Skeletal muscle satellite cell (primary cell): ENCODE data around the gene CSAD.

ENCODE experiments used
- H3K27me3 ChIP-seq: 2 replicates; pipeline ENCODE4 v1.7.0; 2013; ENCODE audit warnings: low read length; ENCODE audit not compliant: control insufficient read depth, insufficient read depth
- H3K36me3 ChIP-seq: 2 replicates; pipeline ENCODE4 v1.7.0; 2013; ENCODE audit warnings: mild to moderate bottlenecking, control low read depth, low read length; ENCODE audit not compliant: insufficient read depth
- H3K4me1 ChIP-seq: 2 replicates; pipeline ENCODE4 v1.7.0; 2013; ENCODE audit warnings: low read length; ENCODE audit not compliant: control insufficient read depth, insufficient read depth
- H3K4me2 ChIP-seq: 2 replicates; pipeline ENCODE4 v1.7.0; 2013; ENCODE audit warnings: mild to moderate bottlenecking, low read length
- H3K4me3 ChIP-seq: 2 replicates; pipeline ENCODE4 v1.7.0; 2013; ENCODE audit warnings: low read length
- H3K9ac ChIP-seq: 2 replicates; pipeline ENCODE4 v1.7.0; 2013; ENCODE audit warnings: mild to moderate bottlenecking, low read depth, low read length, moderate library complexity
- H3K9me3 ChIP-seq: replicated peaks from 2 replicates; pipeline ENCODE4 v1.7.0; 2013; ENCODE audit warnings: mild to moderate bottlenecking, control low read depth, low read length

Gene CSAD

DNA sequence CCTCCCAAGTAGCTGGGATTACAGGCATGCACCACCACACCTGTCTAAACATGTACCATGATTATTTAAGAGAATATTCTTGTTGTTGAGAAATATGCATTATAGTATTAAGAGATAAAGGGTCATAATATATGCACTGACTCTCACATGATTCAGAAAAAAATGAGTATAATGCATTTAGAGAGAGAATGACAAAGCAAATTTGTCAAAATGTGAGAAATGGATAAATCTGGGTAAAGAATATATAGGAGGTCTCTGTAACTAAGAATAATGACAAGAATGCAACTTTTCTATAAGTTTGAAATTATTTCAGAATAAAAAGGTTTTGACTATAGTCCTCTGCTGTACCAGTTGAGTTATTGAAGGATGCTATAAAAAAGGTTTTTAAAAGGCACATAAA is 28.3 kb downstream of the CSAD start:
- Histone ChIP-seq H3K9me3 (no peaks in the 10 kb centered on the region), H3K36me3 (no peaks in the 10 kb centered on the region), H3K4me3 (no peak overlapping the region), H3K27me3 (no peaks in the 10 kb centered on the region), H3K4me1 (no peaks in the 10 kb centered on the region), H3K4me2 (no peak overlapping the region), H3K9ac (no peak overlapping the region)

DNA sequence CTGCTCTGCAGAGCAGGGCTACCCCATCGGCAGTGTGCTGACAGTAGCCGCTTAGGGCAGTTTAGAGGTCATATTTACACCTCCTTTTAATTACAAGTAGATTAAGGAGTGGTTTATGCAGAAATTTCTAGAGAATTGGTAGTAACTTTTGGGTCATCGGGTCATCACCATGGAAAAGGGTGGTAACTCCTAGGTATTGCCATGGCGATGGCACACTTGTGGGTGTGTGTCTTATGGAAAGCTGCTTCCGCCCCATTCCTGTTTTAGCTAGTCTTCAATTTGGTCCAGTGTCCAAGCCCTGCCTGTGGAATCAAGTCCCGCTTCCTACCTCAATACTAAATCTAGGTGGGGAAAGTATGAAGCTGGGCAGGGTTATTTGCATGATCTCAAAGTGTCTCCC is 29.7 kb downstream of the CSAD start:
- H3K4me2 ChIP-seq = no peak overlapping the region
- H3K4me1 ChIP-seq = no peaks in the 10 kb centered on the region
- no peak overlapping the region for H3K4me3 ChIP-seq
- no peak overlapping the region for H3K9ac ChIP-seq
- H3K27me3 ChIP-seq = no peaks in the 10 kb centered on the region
- no peaks in the 10 kb centered on the region for H3K9me3 ChIP-seq
- H3K36me3 ChIP-seq = no peaks in the 10 kb centered on the region

DNA sequence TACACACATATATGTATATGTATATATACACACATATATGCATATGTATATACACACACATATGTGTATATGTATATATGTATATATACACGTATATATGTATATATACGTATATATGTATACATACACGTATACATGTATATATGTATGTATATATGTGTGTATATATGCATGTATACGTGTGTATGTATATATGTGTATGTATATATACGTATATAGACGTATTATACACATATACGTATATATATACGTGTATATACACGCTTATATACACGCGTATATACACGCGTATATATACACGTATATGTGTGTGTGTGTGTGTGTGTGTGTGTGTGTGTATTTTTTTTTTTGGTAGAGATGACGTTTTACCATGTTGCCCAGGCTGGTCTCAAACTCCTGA is 33.1 kb downstream of the CSAD start:
- no peak overlapping the region for H3K4me3 ChIP-seq
- no peaks in the 10 kb centered on the region for H3K9me3 ChIP-seq
- no peaks in the 10 kb centered on the region for H3K4me1 ChIP-seq
- no peaks in the 10 kb centered on the region for H3K36me3 ChIP-seq
- H3K27me3 ChIP-seq = no peaks in the 10 kb centered on the region
- H3K4me2 ChIP-seq = no peak overlapping the region
- no peak overlapping the region for H3K9ac ChIP-seq

DNA sequence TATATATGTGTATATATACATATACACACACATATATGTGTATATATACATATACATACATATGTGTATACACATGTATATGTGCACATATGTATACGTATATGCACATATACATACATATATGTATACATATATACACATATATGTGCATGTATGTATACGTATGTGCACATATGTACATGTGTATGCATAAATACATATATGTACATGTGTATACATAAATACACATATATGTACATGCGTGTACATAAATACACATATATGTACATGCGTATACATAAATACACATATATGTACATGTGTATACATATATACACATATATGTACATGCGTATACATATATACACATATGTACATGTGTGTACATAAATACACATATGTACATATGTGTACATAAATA is 33.5 kb downstream of the CSAD start:
- Histone ChIP-seq H3K4me2 (no peak overlapping the region), H3K27me3 (no peaks in the 10 kb centered on the region), H3K9ac (no peak overlapping the region), H3K4me3 (no peak overlapping the region), H3K9me3 (no peaks in the 10 kb centered on the region), H3K36me3 (no peaks in the 10 kb centered on the region), H3K4me1 (no peaks in the 10 kb centered on the region)

DNA sequence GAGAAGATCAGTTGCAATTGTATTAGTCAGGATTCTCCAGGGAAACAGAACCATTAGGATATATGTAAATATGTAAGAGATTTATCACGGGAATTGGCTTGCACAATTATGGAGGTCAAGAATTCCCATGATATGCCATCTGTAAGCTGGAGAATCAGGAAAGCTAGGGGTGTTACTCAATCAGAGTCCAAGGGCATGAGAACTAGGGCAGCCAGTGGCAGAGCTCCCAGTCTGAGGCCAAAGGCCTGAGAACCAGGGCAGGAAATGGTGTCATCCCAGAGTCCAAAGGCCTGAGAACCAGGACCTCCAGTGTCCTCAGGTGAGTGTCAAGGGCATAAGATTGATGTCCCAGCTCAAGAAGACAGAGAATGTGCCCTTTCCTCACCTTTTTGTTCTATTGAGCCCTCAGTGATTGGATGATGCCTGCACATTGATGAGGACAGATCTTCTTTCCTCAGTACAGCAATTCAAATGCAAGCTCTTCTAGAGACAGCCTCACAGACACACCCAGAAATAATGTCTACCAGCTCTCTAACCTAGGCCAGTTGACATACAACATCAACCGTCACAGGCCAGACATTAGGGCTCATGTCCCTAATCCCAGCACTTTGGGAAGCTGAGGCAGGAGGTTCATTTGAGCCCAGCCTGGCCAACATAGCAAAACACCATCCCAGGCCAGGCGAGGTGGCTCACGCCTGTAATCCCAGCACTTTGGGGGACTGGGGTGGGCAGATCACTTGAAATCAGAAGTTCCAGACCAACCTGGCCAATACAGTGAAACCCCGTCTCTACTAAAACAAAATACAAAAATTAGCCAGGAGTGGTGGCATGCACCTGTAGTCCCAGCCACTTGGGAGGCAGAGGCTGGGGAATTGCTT is 35.1 kb downstream of the CSAD start:
- H3K9me3 ChIP-seq = no peaks in the 10 kb centered on the region
- no peak overlapping the region for H3K9ac ChIP-seq
- no peaks in the 10 kb centered on the region for H3K4me1 ChIP-seq
- no peak overlapping the region for H3K4me3 ChIP-seq
- H3K4me2 ChIP-seq = no peak overlapping the region
- no peaks in the 10 kb centered on the region for H3K27me3 ChIP-seq
- no peaks in the 10 kb centered on the region for H3K36me3 ChIP-seq

DNA sequence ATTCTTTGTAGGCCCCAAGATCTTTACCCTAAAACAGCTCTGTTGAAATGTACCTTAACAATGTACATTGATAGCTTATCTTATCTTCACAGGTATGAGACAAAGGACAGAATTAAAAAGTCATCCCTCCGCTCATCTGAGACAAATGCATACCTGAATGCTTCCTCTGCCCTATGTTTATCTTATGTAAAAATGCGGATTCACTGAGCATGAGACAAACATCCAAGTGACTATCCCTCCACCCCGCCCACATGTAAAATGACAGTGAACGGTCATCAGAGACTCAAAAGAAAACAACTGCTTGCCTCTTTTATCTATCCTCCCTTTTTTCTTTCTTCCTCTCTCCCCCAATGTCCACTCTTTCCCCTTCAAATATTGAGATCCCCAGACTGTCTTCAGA is 37.4 kb downstream of the CSAD start:
- H3K4me1 ChIP-seq = no peaks in the 10 kb centered on the region
- no peak overlapping the region for H3K4me2 ChIP-seq
- no peaks in the 10 kb centered on the region for H3K9me3 ChIP-seq
- no peaks in the 10 kb centered on the region for H3K27me3 ChIP-seq
- no peak overlapping the region for H3K9ac ChIP-seq
- no peak overlapping the region for H3K4me3 ChIP-seq
- H3K36me3 ChIP-seq = no peaks in the 10 kb centered on the region

DNA sequence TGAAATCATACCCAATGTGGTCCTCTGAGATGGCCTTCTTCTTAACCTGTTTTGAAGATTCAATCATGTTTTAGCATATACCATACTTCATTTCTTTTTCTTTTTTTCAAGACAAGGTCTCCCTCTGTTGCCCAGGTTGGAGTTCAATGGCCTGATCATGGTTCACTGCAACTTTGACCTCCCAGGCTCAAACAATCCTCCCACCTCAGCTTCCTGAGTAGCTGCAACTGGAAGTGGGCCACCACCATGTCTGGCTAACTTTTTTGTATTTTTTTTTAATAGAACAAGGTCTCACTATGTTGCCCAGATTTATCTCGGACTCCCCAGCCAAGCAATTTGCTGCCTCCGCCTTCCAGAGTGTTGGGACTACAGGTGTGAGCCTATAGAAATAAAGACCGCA is 47.0 kb downstream of the CSAD start:
- Histone ChIP-seq H3K4me2 (no peak overlapping the region), H3K9me3 (no peaks in the 10 kb centered on the region), H3K27me3 (peaks cover 19% of the 10 kb centered on the region), H3K4me1 (no peaks in the 10 kb centered on the region), H3K4me3 (no peak overlapping the region), H3K9ac (no peak overlapping the region), H3K36me3 (no peaks in the 10 kb centered on the region)

DNA sequence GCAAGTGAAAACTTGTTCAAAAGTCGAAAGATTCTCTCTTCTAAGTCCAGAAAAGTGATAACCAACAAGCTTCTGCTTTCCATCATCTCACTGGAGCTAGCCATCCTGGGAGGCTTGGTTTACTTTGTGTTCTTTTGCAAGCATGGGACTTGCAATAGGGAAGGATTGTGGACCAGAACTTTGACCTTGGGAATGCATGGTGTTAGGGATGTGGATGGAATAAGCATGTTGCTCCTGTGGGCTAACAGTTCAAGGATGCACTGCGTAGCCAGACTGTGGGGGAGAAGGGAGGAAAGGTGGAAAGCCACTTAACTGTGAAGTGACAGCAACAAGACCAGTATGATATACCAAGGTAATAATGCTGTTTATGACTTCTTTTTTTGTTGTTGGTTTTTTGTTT is 48.9 kb downstream of the CSAD start:
- Histone ChIP-seq H3K4me2 (no peak overlapping the region), H3K36me3 (no peaks in the 10 kb centered on the region), H3K9ac (no peak overlapping the region), H3K27me3 (peaks cover 32% of the 10 kb centered on the region), H3K4me3 (no peak overlapping the region), H3K9me3 (no peaks in the 10 kb centered on the region), H3K4me1 (no peaks in the 10 kb centered on the region)

DNA sequence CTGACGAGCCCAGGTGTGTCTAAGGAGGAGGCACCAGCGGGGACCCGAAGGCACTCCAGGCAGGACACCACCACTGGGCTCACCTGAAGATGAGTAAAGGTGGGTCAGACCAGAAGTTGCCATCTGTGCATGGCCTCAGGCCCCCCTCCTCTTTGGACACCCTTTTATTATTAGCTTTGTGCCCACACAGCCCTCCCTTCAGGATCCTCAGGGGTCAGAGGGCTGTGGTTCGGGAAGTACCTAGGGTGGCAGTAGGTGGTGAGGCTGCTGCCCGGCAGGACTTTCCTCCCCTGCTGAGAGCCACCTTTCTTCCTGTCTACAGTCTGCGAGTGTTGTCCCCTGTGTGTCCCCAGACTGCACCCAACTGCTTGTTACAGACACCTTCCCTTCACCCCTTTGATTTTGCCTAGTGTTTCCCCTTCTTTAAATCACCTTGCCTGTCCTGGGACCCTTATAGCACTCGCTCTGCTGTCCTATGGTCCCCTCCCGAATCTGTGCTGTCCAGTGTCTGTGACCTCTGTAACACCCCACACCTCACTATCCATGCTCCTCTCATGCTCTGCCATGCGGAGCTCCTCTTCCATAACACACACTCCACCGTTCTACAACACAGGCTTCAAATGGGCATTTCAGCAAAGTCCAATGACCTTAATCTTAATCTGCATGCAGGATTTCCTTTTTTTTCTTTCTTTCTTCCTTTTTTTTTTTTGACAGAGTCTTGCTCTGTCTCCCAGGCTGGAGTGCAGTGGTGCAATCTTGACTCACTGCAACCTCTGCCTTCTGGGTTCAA is 51.8 kb downstream of the CSAD start:
- no peak overlapping the region for H3K4me2 ChIP-seq
- peaks cover 23% of the 10 kb centered on the region for H3K27me3 ChIP-seq
- H3K9me3 ChIP-seq = no peaks in the 10 kb centered on the region
- no peaks in the 10 kb centered on the region for H3K36me3 ChIP-seq
- H3K9ac ChIP-seq = no peak overlapping the region
- H3K4me1 ChIP-seq = no peaks in the 10 kb centered on the region
- no peak overlapping the region for H3K4me3 ChIP-seq

DNA sequence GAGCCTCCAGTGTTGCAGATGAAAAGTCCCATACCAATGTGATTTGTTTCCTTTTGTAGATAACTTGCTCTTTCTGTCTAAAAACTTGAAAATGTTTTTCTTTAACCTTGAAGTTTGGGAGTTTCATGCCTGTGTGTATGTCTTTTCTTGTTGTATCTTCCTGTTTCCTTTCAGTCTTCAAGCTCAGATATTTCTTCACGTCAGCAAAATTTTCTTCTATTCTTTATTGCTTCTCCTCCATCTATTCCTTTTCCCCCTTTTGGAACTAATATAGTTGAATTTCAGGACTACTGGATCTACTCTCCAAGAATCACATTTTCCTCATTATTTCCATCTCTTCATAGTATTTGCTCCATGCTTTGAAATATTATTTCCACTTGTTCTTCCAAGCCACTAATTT is 53.6 kb downstream of the CSAD start:
- no peak overlapping the region for H3K4me2 ChIP-seq
- H3K27me3 ChIP-seq = peaks cover 23% of the 10 kb centered on the region
- peaks cover 4% of the 10 kb centered on the region for H3K4me1 ChIP-seq
- H3K9me3 ChIP-seq = no peaks in the 10 kb centered on the region
- no peak overlapping the region for H3K4me3 ChIP-seq
- H3K36me3 ChIP-seq = no peaks in the 10 kb centered on the region
- no peak overlapping the region for H3K9ac ChIP-seq

DNA sequence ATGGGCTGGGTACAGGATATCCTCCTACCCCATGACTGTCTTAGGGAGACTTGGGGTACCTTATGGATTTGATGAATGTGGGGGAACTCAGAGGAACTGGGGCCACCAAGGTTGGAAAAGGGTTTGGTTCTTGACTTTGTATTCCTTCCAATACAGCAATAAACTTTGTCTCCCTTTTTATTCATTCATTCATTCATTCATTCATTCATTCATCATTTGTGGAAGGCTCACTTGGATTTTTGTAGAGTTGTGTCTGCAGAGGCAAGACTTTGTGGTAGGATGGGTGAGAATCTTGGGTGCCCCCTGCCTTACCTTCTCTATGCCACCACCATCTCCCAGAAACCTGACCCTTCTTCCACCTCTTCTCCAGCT is 56.4 kb downstream of the CSAD start:
- H3K27me3 ChIP-seq = peaks cover 13% of the 10 kb centered on the region
- no peak overlapping the region for H3K9ac ChIP-seq
- H3K4me3 ChIP-seq = no peak overlapping the region
- H3K9me3 ChIP-seq = no peaks in the 10 kb centered on the region
- no peaks in the 10 kb centered on the region for H3K36me3 ChIP-seq
- peaks cover 4% of the 10 kb centered on the region for H3K4me1 ChIP-seq
- no peak overlapping the region for H3K4me2 ChIP-seq
